GM19240 (cell line): ENCODE measurements around the gene B3GNT3.

Source experiments
- DNase-seq: peaks from one replicate; pipeline ENCODE4 v3.0.0; 2011; ENCODE audit warnings: low spot score; ENCODE audit not compliant: insufficient read length

B3GNT3 gene

DNA sequence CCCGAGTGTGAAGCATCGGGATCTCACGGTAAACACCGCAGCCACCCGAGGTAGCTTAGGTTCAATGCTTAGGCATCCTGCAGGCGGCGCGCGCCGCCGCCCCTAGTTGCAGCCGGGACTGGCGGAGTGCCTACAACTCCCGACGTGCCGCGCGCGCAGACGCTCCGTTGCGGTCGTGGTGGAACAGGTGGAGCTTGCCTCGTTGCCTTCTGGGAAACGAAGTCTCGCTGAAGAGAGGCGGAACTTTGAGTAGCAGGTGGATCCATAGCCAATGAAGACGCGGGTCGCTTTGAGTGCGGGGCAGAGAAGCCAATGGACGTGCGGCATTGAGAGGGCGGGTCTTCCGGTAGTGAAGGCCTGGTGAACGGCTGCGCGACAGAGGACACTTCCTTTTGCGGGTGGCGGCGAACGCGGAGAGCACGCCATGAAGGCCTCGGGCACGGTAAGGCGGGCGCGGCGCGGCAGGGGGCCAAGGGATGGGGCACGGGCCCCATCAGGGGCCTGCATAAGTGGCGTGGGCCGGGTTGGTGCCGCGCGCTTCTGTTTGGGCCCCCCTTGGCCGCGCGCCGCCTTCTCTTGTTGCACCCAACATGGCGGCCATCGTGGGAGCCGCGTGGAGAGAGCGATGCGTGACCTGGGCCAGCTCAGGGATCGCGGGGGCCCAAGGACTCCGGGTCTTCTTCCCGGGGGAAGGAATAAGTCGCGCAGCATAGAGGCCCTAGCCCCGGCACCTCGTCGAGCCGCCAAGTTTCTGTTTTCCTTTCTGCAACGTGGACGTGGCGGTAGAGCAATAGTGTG lies 64.8 kb downstream of the B3GNT3 start, which contains the start of gene RPL18A:
RPL18A (plus strand) TSS at position 378 of the 798 bp plus-strand sequence; CDS start at position 425, 47 bp downstream.
- peak; percentile 92 for DNase-seq

DNA sequence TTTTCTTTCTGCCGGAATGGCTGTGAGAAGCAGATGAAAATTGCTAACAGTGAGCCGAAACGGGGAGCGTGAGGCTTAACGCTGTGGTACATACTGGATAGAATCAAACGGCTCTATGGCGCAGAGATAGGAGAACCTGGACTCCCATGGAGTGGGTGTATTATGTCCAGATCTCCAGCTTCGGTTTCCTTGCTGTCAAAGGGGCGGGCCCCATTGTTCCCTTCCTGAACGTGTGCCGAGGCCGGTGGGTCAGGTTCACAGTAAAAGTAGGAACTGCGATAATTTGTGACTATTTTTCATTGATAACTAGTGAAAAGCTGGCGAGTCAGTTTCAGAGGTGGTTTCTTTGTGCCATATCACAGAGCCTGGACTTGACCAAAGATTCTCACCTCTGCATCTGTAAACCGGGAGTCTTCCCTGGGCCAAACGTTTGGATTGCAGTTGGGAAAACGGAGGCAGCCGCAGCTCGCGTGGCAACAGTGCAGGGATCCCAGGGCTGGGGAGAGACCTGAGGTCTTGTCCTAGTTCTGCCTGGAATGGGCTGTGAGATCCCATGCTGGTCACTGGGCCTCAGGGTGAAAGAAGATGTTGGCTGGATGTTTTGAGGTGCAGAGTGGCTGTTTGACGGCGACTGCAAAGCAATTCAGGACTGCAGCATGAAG lies 65.5 kb downstream of the B3GNT3 start:
- DNase-seq: no peak

DNA sequence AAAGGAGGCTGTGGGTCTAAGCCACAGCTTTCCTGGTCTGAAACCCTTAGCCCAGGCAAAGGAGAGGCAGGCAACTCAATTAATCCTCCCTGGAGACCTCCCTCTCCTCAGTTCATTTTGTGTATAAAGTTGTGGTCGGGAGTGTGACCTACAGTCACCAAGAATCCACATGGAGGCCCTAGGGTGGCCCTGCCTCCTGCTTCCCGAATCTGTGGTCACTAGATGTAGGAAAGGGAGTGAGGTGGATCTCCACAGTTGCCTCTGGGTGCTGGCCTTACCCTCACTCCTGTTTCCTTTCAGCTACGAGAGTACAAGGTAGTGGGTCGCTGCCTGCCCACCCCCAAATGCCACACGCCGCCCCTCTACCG lies 66.0 kb downstream of the B3GNT3 start:
- DNase-seq: no peak

DNA sequence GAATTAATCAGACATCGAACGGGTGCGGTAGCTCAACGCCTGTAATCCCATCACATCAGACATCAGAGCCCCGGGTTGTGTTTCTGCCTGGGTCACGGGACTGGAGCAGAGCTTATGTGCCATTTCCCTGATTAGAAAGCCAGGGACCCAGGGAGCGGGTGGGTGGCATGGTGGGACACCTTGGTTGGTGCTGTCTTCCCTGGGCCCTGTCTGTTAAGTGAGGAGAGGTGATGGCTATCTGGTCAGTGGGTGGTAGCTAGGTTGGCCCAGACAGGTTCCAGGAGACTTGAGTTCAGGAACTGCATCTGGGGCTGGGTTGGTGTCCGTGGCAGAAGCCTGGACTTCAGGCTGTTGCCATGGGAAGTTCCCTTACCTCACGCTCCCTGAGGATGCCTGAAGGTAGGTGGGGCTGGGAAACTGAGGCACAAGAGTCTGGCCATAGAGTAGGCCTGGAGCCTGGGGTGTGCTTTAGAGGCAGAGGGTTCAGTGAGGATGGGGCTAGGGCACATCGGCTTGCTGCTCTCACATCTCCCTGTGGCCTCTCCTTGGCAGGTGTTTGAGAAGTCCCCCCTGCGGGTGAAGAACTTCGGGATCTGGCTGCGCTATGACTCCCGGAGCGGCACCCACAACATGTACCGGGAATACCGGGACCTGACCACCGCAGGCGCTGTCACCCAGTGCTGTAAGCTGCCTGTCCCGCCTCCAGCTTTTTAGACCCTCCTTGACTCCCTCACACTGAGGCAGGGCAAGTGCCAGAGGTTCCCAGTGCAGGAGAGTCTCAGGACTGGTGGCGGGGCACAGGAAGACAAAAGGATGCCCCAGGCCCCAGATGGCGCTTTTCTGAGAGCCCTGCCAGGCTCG lies 66.8 kb downstream of the B3GNT3 start:
- no peak for DNase-seq

DNA sequence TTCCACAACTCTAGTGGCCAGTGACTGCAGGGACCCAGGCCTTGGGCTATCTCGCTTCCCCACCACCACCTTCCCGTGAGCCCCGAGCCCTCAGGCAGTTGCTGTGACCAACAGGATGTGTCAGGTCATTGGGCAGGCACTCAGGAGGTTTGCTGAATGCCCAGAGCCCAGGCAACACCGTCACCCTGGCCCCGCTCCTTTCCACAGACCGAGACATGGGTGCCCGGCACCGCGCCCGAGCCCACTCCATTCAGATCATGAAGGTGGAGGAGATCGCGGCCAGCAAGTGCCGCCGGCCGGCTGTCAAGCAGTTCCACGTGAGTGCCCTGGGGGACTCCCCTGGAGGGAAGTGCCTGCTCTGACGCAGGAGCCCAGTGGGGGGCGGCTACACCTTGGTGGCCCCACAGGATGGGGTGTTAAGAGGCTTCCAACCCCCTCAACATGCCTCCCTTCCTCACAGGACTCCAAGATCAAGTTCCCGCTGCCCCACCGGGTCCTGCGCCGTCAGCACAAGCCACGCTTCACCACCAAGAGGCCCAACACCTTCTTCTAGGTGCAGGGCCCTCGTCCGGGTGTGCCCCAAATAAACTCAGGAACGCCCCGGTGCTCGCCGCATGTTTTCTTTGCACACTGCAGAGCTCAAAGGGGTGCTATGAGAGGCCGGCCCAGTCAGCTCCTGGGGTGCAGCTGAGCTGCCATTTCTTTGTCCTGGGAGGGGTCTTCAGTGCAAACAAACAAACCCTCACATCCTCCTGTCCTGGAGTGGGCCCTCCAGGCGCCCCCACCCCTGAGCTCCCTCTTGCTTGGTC lies 68.0 kb downstream of the B3GNT3 start:
- no peak for DNase-seq
